Stimulated activated naive CD8-positive, alpha-beta T cell treated with anti-CD3 and anti-CD28 coated beads, Interleukin-15, amount 100 ng/mL, for 72 hours (primary cell): ENCODE measurements around the gene LIX1L.

ENCODE experiments used
- ATAC-seq: fragments of 150-1000 bp; cut with Tn5 transposase; 2 replicates; pipeline ENCODE4 v1.10.0; 2021; ENCODE audit warnings: mild to moderate bottlenecking, moderate library complexity
- DNase-seq, 2 donors: peaks; one replicate each; pipeline ENCODE4 v3.0.0; 2021 to 2022
- H3K27ac Mint-ChIP-seq, 2 donors: one replicate each; pipeline ENCODE4 v1.8.0; 2022; ENCODE audit warnings: mild to moderate bottlenecking in 2 of 2, mixed read lengths in 2 of 2, moderate library complexity in 2 of 2
- H3K27me3 Mint-ChIP-seq: one replicate; pipeline ENCODE4 v1.8.0; 2022; ENCODE audit warnings: mixed read lengths
- H3K4me1 Mint-ChIP-seq: one replicate; pipeline ENCODE4 v1.8.0; 2022; ENCODE audit warnings: mild to moderate bottlenecking, mixed read lengths
- H3K4me3 Mint-ChIP-seq, 2 donors: one replicate each; pipeline ENCODE4 v1.8.0; 2022; ENCODE audit warnings: mild to moderate bottlenecking in 2 of 2, mixed read lengths in 2 of 2, moderate library complexity in 1 of 2
- H3K9me3 Mint-ChIP-seq, 2 donors: one replicate each; pipeline ENCODE4 v1.8.0; 2022; ENCODE audit warnings: mixed read lengths in 2 of 2

LIX1L gene

GRCh38 chr1:145991735-145992412, 34.1 kb upstream of the LIX1L start:
- H3K27ac Mint-ChIP-seq: no peak overlapping the region
- H3K4me1 Mint-ChIP-seq: peaks cover 62% of the 10 kb centered on the region
- H3K9me3 Mint-ChIP-seq: no peaks in the 10 kb centered on the region
- H3K4me3 Mint-ChIP-seq: peak overlapping the region; percentile 51 to 85
- H3K27me3 Mint-ChIP-seq: no peaks in the 10 kb centered on the region
- DNase-seq (no peak), ATAC-seq (no peak)

- no peaks in the 10 kb centered on the region for H3K27me3 Mint-ChIP-seq
- H3K27ac Mint-ChIP-seq: peak overlapping the region in 1 of 2 donors; percentile 69
- H3K4me3 Mint-ChIP-seq: no peak overlapping the region
- H3K9me3 Mint-ChIP-seq: no peaks in the 10 kb centered on the region
- DNase-seq (no peak), ATAC-seq (peak; percentile 11)
- H3K4me1 Mint-ChIP-seq: peaks cover 62% of the 10 kb centered on the region
Measured at GRCh38 chr1:145990249-145990855, 32.5 kb upstream of the LIX1L start.

DNA sequence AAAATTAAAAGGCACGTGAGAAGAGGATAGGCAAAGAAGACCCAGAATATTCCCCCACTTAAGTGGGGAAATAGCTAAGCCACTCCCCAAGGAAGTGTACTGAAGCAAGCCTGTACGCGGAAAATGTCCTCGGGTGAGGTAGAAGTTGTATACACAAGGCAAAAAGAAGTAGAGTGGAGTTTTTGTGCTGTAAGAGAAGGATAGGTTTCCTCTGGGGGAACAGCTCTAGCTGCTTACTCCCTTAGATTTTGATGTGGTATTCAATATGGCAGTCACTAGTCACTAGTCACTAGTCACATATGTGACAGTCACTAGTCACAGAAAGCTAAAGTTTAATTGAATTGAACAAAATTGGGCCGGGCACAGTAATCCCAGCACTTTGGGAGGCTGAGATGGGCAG, 31.0 kb upstream of the LIX1L start:
- peaks cover 57% of the 10 kb centered on the region for H3K4me1 Mint-ChIP-seq

DNA sequence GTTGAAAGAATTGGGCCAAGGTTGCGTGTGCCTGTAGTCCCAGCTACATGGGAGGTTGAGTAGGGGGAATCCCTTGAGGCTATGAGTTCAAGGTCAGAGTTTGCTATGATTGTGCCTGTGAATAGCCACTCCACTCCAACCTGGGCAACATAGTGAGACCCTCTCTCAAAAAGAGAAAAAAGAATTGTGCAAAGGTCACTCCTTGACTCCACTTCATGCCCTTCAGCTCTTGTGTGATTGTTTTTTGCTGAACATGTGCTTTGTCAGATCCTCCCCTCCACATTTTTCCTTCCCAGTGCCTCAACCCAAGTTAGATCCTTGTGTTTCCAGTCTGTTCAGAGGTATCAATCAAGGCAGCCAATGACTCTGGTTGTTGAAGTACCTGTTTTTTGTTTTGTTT, 30.1 kb upstream of the LIX1L start:
- H3K9me3 Mint-ChIP-seq: no peaks in the 10 kb centered on the region
- H3K4me1 Mint-ChIP-seq: peaks cover 49% of the 10 kb centered on the region
- no peak overlapping the region for H3K27ac Mint-ChIP-seq
- no peak for ATAC-seq
- no peak for DNase-seq
- H3K4me3 Mint-ChIP-seq: no peak overlapping the region
- H3K27me3 Mint-ChIP-seq: no peaks in the 10 kb centered on the region

More for the DNA sequence above, 31.0 kb upstream of the LIX1L start:
- DNase-seq (no peak), ATAC-seq (peak; percentile 46)
- H3K27me3 Mint-ChIP-seq: no peaks in the 10 kb centered on the region
- H3K27ac Mint-ChIP-seq: peak overlapping the region in 1 of 2 donors; percentile 37
- H3K9me3 Mint-ChIP-seq: no peaks in the 10 kb centered on the region
- peak overlapping the region in 1 of 2 donors; percentile 1 for H3K4me3 Mint-ChIP-seq

DNA sequence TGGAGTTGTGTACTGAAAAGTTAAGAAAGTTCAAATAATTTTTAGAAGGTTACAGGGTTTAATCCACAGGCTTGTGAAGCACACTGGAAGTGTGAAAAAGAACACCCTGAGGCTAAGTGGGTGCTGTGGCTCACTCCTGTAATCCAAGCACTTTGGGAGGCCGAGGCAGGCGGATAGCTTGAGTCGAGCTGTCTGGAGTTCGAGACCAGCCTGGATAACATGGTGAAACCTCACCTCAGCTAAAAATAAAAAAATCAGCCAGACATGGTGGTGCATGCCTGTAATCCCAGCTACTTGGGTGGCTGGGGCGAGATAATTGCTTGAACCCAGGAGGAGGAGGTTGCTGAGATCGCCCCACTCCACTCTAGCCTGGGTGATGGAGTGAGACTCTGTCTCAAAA, 28.7 kb upstream of the LIX1L start:
- Mint-ChIP-seq H3K9me3 (no peaks in the 10 kb centered on the region), H3K4me1 (peaks cover 35% of the 10 kb centered on the region), H3K4me3 (no peak overlapping the region), H3K27me3 (no peaks in the 10 kb centered on the region), H3K27ac (no peak overlapping the region)
- ATAC-seq: no peak
- DNase-seq: no peak

DNA sequence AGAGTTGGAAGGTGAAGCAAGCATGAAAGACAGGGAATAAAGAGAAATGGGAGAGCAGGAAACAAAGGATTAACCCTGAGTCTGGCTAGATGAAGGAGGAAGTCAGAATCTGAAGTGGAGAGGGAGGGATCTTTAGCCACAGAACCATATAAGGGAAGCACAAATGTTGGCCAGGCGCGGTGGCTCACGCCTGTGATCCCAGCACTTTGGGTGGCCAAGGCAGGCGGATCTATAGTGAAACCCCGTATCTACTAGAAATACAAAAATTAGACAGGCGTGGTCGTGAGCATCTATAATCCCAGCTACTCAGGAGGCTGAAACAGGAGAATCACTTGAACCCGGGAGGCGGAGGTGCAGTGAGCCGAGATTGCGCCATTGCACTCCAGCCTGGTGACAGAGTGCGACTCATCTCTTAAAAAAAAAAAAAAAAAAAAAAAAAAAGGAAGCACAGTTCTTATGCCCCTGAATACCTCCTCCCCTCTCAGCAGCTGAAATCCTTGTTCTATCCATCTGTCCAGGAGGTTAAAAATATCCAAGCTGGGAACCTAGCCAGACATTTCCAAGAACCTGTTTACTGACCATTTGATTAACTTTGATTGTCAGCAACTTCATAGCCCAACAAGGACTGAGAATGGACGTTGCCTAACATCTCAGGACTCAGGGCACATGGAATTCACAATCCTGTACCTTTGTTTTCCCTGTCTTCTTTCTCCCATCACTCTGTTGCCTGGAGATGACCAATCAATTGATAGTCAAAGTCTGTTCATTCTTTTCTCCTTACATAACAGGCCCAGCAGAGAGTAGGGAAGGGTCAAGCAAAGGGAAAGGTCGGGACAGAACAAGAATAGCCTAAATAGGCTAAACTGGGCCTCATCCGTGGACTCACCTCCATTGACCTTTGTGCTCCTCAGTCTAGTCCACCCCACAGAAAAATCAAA, 28.0 kb upstream of the LIX1L start:
- H3K27me3 Mint-ChIP-seq: no peaks in the 10 kb centered on the region
- no peaks in the 10 kb centered on the region for H3K9me3 Mint-ChIP-seq
- H3K4me3 Mint-ChIP-seq: peak overlapping the region; percentile 65 to 70
- peak overlapping the region; percentile 77 to 89 for H3K27ac Mint-ChIP-seq
- DNase-seq (no peak), ATAC-seq (no peak)
- H3K4me1 Mint-ChIP-seq: peaks cover 27% of the 10 kb centered on the region

GRCh38 chr1:145985129-145985501, 27.3 kb upstream of the LIX1L start:
- Mint-ChIP-seq H3K27me3 (no peaks in the 10 kb centered on the region), H3K4me3 (peak overlapping the region; percentile 65 to 70), H3K27ac (peak overlapping the region; percentile 77 to 89), H3K4me1 (peaks cover 21% of the 10 kb centered on the region), H3K9me3 (no peaks in the 10 kb centered on the region)
- ATAC-seq: no peak
- DNase-seq: no peak

DNA sequence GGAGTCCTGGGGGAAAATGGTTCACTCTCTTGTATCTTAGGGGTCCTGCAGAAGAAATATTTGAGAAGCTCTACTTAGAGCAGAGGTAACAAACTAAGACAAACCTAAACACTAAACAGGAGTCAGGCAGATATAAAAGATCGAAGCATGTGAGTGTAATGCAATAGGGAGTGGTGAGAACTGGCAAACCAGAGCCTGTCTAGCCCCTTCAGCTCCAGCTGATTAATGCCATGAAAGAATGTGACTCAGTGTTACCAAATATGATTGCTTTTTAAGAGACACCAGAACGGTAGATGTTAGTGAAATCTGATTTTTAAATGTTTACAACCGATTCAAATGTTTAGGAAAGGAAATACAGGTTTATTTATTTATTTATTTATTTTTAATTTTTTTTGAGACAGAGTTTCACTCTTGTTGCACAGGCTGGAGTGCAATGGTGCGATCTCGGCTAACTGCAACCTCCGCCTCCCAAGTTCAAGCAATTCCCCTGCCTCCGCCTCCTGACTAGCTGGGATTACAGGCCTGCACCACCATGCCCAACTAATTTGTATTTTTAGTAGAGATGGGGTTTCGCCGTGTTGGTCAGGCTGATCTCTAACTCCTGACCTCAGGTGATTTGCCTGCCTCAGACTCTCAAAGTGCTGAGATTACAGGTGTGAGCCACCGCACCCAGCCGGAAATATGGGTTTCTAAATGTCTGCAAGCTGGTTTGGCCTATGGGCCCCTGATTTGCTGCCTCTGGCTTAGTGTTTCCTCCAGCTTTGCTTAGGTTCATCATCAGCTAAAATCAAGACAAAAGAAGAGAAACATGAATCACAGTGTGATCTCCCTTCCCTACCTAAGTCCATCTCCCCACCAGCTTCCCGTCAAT, 26.4 kb upstream of the LIX1L start:
- no peaks in the 10 kb centered on the region for H3K27me3 Mint-ChIP-seq
- peaks cover 19% of the 10 kb centered on the region for H3K4me1 Mint-ChIP-seq
- no peaks in the 10 kb centered on the region for H3K9me3 Mint-ChIP-seq
- DNase-seq (no peak), ATAC-seq (no peak)
- peak overlapping the region; percentile 65 to 70 for H3K4me3 Mint-ChIP-seq
- peak overlapping the region in 1 of 2 donors; percentile 52 for H3K27ac Mint-ChIP-seq

DNA sequence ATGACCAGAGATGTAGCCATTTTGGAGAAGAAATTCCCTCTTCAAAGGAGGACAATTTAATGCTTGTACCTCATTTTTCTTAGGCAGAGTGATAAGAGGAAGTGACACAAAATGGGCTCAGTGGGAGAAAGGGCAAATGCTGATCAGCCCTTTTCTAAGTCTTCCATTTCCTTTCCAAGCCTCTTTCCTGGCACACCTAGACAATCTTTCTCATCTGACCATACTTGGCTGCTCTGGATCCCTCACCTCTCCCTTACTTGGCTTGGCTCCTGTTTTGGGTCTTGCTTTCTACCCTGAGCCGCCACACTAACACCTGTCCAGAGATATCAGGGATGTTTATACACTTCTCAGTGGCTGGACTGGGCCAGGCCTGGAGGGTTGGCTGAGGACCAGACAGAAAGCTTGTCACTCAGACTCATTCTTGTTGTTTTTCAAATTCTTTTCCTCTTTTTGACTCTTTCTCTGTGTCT, 25.4 kb upstream of the LIX1L start:
- DNase-seq (no peak), ATAC-seq (no peak)
- Mint-ChIP-seq H3K9me3 (no peaks in the 10 kb centered on the region), H3K27ac (peak overlapping the region; percentile 7 to 38), H3K4me3 (no peak overlapping the region), H3K27me3 (no peaks in the 10 kb centered on the region), H3K4me1 (peaks cover 11% of the 10 kb centered on the region)

- H3K27me3 Mint-ChIP-seq: no peaks in the 10 kb centered on the region
- ATAC-seq: no peak
- peak overlapping the region; percentile 22 to 40 for H3K4me3 Mint-ChIP-seq
- no peak for DNase-seq
- no peaks in the 10 kb centered on the region for H3K4me1 Mint-ChIP-seq
- H3K9me3 Mint-ChIP-seq: no peaks in the 10 kb centered on the region
- peak overlapping the region; percentile 67 to 68 for H3K27ac Mint-ChIP-seq
Measured at GRCh38 chr1:145982010-145982723, 24.4 kb upstream of the LIX1L start.

- ATAC-seq: no peak
- H3K9me3 Mint-ChIP-seq: no peaks in the 10 kb centered on the region
- no peaks in the 10 kb centered on the region for H3K27me3 Mint-ChIP-seq
- no peaks in the 10 kb centered on the region for H3K4me1 Mint-ChIP-seq
- peak overlapping the region in 1 of 2 donors; percentile 10 for H3K4me3 Mint-ChIP-seq
- DNase-seq: no peak
- peak overlapping the region in 1 of 2 donors; percentile 73 for H3K27ac Mint-ChIP-seq
Measured at GRCh38 chr1:145980457-145980994, 22.7 kb upstream of the LIX1L start.

DNA sequence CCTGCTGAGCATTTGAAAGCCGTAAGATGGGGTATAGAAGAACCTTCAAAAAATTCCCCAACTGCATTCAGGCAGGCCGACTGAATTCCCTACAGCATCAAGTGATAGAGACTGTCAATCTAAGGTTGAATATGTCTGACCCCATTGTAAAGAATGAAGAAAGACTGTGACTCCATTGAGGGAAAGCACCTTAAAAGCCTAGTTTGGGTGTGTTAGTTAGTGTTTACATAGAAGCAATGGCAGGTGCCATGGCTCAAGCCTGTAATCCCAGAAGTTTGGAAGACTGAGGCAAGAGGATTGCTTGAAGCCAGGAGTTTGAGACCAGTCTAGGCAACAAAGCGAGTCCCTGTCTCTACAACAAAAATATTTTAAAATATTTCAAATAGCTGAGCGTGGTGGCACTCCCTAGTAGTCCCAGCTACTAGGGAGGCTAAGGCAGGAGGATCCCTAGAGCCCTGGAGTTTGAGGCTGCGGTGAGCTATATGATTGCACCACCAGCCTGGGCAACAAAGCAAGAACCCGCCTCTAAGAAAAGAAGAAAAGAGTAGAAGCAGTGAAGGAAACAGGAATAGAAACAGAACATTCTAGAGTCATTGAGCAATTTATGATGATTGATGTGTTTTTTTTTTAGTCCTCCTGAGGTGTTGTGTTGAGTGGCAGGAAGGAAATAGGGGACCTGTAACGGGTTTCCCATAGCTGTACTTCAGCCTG, 22.1 kb upstream of the LIX1L start:
- DNase-seq (peak in 1 of 2 donors; percentile 47), ATAC-seq (peak; percentile 18)
- Mint-ChIP-seq H3K27me3 (no peaks in the 10 kb centered on the region), H3K9me3 (no peaks in the 10 kb centered on the region), H3K4me1 (peaks cover 4% of the 10 kb centered on the region), H3K27ac (no peak overlapping the region), H3K4me3 (no peak overlapping the region)

DNA sequence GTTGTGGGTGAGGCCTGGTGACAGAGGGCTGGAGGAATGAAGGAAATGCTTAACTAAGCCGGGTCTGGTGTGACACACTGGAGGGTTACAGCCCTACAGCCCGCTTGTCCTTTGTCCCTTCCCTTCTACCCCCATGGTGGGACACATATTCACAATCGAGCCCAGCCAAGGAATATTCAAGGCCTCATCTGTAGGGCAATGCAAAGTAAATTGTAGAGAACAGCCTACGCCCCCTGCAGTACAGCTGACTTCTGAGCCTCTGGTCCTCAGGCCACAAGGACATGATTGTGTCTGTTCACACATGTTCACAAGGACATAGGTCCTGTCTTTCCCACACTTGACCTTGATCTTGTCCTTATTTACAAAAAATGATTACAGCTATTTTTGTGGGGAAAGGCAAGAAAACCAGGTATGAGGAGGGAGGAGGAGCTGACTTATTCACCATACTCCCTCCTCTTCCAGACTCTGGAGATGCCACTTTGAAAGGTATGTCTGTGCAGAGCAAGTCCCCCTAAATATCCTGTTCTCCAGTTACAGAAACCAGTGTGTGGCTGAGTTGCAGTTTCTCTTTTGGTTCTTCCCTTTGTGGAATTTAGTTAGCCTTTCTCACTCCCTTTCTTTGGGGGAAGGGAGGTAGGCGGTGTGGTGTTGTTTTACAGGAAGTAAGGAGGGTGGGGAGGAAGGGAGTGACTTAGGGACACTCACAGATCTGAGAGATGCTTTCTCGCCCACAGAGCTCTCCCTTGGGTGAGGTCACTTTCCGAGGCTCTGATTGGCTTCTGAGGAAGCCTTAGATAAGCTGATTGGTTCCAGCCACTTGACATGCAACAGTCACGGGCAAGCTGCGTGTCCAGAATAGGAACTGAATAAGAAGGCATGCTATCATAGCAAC, 21.3 kb upstream of the LIX1L start:
- H3K4me1 Mint-ChIP-seq: peaks cover 11% of the 10 kb centered on the region

More for the DNA sequence above, 21.3 kb upstream of the LIX1L start:
- Mint-ChIP-seq H3K4me3 (no peak overlapping the region), H3K27ac (no peak overlapping the region), H3K9me3 (no peaks in the 10 kb centered on the region), H3K27me3 (no peaks in the 10 kb centered on the region)
- peak; percentile 91 for ATAC-seq
- DNase-seq: peak; percentile 78 to 91
